ENCODE measurements around the gene ADAMTSL3. TPM values are rescaled to one million over a fixed set of nuclear protein-coding genes. Genes with fewer than 3 reads are reported as not detected.
A peak's percentile ranks its signal among the peaks of the same experiment; 100 is the strongest.

The ADAMTSL3 gene
- total and polyA plus RNA-seq, 7 donors = 0.60 to 40.7 (median 32.6) TPM; not detected in 1

GRCh38 chr15:83784975-83785374 is 131.1 kb downstream of the ADAMTSL3 start:
- Histone ChIP-seq H3K27ac (peak overlapping the region in 2 of 4 donors; percentile 16 to 47), H3K9me3 (peaks cover 0 to 3% (median 1%) of the 10 kb centered on the region in 4 donors), H3K4me1 (peaks cover 0 to 5% (median 0%) of the 10 kb centered on the region in 4 donors), H3K27me3 (no peaks in the 10 kb centered on the region), H3K4me3 (no peak overlapping the region), H3K36me3 (no peaks in the 10 kb centered on the region)
- intact Hi-C loops (cut with DNase I) = no loop called here
- TF ChIP-seq POLR2AphosphoS5 (IDR thresholded peaks at IDR 0.05) = peak in 2 of 4 donors; percentile 25 to 29
- TF ChIP-seq EP300 (IDR thresholded peaks at IDR 0.05) = no peak
- TF ChIP-seq POLR2A (IDR thresholded peaks at IDR 0.05) = no peak
- TF ChIP-seq CTCF (IDR thresholded peaks at IDR 0.05) = no peak
- no peak for DNase-seq

GRCh38 chr15:83786336-83786735 is 132.4 kb downstream of the ADAMTSL3 start:
- no peaks in the 10 kb centered on the region for H3K36me3 ChIP-seq
- peaks cover 0 to 5% (median 0%) of the 10 kb centered on the region in 4 donors for H3K4me1 ChIP-seq
- no peak for DNase-seq
- H3K27ac ChIP-seq = peak overlapping the region in 2 of 4 donors; percentile 16 to 47
- TF ChIP-seq EP300 (IDR thresholded peaks at IDR 0.05) = no peak
- TF ChIP-seq POLR2AphosphoS5 (IDR thresholded peaks at IDR 0.05) = no peak
- TF ChIP-seq POLR2A (IDR thresholded peaks at IDR 0.05) = no peak
- no peak for TF ChIP-seq CTCF (IDR thresholded peaks at IDR 0.05)
- H3K4me3 ChIP-seq = no peak overlapping the region
- WGBS, 2 donors = 84 to 91% methylated on average over 5 of the region's 5 CpGs
- H3K9me3 ChIP-seq = peaks cover 0 to 3% (median 1%) of the 10 kb centered on the region in 4 donors
- no peaks in the 10 kb centered on the region for H3K27me3 ChIP-seq
- intact Hi-C loops (cut with DNase I) = no loop called here

GRCh38 chr15:83793069-83793468 is 139.1 kb downstream of the ADAMTSL3 start:
- Histone ChIP-seq H3K9me3 (no peaks in the 10 kb centered on the region), H3K27ac (no peak overlapping the region), H3K4me3 (no peak overlapping the region), H3K36me3 (no peaks in the 10 kb centered on the region), H3K4me1 (peaks cover 0 to 5% (median 0%) of the 10 kb centered on the region in 4 donors), H3K27me3 (no peaks in the 10 kb centered on the region)
- TF ChIP-seq CTCF (IDR thresholded peaks at IDR 0.05) = no peak
- TF ChIP-seq POLR2A (IDR thresholded peaks at IDR 0.05) = no peak
- no peak for TF ChIP-seq POLR2AphosphoS5 (IDR thresholded peaks at IDR 0.05)
- TF ChIP-seq EP300 (IDR thresholded peaks at IDR 0.05) = no peak
- no peak for DNase-seq
- 92 to 94% methylated on average over 5 of the region's 5 CpGs for WGBS, 2 donors
- intact Hi-C loops (cut with DNase I) = no loop called here

- H3K4me1 ChIP-seq = no peaks in the 10 kb centered on the region
- H3K4me3 ChIP-seq = no peak overlapping the region
- no peak overlapping the region for H3K27ac ChIP-seq
- intact Hi-C loops (cut with DNase I) = no loop called here
- no peaks in the 10 kb centered on the region for H3K36me3 ChIP-seq
- H3K9me3 ChIP-seq = no peaks in the 10 kb centered on the region
- WGBS, 2 donors = 19 to 80% methylated on average over 1 of the region's 1 CpG
- DNase-seq = no peak
- H3K27me3 ChIP-seq = no peaks in the 10 kb centered on the region
- TF ChIP-seq POLR2A (IDR thresholded peaks at IDR 0.05) (no peak), CTCF (IDR thresholded peaks at IDR 0.05) (no peak), EP300 (IDR thresholded peaks at IDR 0.05) (no peak), POLR2AphosphoS5 (IDR thresholded peaks at IDR 0.05) (no peak)
Measured at GRCh38 chr15:83794209-83794608, 140.3 kb downstream of the ADAMTSL3 start.

GRCh38 chr15:83809345-83809744 is 155.4 kb downstream of the ADAMTSL3 start:
- TF ChIP-seq POLR2A (IDR thresholded peaks at IDR 0.05) (no peak), POLR2AphosphoS5 (IDR thresholded peaks at IDR 0.05) (no peak), CTCF (IDR thresholded peaks at IDR 0.05) (no peak), EP300 (IDR thresholded peaks at IDR 0.05) (no peak)
- intact Hi-C loops (cut with DNase I) = no loop called here
- 63 to 81% methylated on average over 2 of the region's 2 CpGs for WGBS, 2 donors

More at GRCh38 chr15:83809345-83809744, 155.4 kb downstream of the ADAMTSL3 start:
- Histone ChIP-seq H3K27me3 (no peaks in the 10 kb centered on the region), H3K36me3 (peaks cover 5 to 23% (median 7%) of the 10 kb centered on the region in 4 donors), H3K4me1 (no peaks in the 10 kb centered on the region), H3K4me3 (no peak overlapping the region), H3K9me3 (no peaks in the 10 kb centered on the region), H3K27ac (no peak overlapping the region)
- no peak for DNase-seq

Data from sigmoid colon (tissue), 7 donors.